HepG2 (cell line): ENCODE results near the gene NELFB. TPM values are rescaled to one million over a fixed set of nuclear protein-coding genes. Genes with fewer than 3 reads are reported as not detected.

Experiments
- ATAC-seq: fragments of 200-7000 bp; cut with Tn5 transposase; 3 replicates; pipeline ENCODE4 v1.9.1; 2020; ENCODE audit warnings: mild to moderate bottlenecking, moderate library complexity
- BruUV-seq: library from RNA; stranded (reverse); fragments of 400-500 nt; replicated peaks from 2 replicates; lab custom pipeline; 2021; lab: Mats Ljungman, UMichigan
- CTCF ChIA-PET: fragments of 300-600 bp; formaldehyde crosslinking; extraction: SDS; loops from one replicate; lab custom pipeline; 2021; ENCODE audit warnings: low total read pairs, inconsistent platforms, low intra/inter-chr PET ratio; lab: Yijun Ruan, JAX
- POLR2A ChIA-PET: fragments of 350-600 bp; sonication (Branson Sonifier 250); formaldehyde crosslinking; loops from one replicate; lab custom pipeline; 2020; ENCODE audit warnings: antibody characterized with exemption, inconsistent platforms; lab: Yijun Ruan, JAX
- DNase-seq: peaks from one replicate; pipeline ENCODE4 v3.0.0-alpha.2; 2015; ENCODE audit warnings: low spot score
- FAIRE-seq: peaks from 3 replicates; lab custom pipeline; 2011; peaks lifted over from hg19 to GRCh38; lab: Jason Lieb, UNC
- H2AFZ ChIP-seq: one replicate; pipeline ENCODE4 v1.6.1; 2011; ENCODE audit warnings: low read length, inconsistent platforms
- H3K27ac ChIP-seq: fragments of 300-600 bp; 3 replicates; pipeline ENCODE4 v1.8.0; 2011; ENCODE audit warnings: mixed run types, mild to moderate bottlenecking, mixed read lengths, low read length, inconsistent platforms; ENCODE audit not compliant: insufficient read depth; ENCODE audit errors: extremely low read length
- H3K27me3 ChIP-seq, 2 experiments: fragments of 200-600 bp in 1 of 2; 2 replicates in 1 of 2; 3 replicates in 1 of 2; pipeline versions ENCODE4 v1.6.0 to v1.8.0; 2011; ENCODE audit warnings: low read length in 2 of 2, mild to moderate bottlenecking in 2 of 2, moderate library complexity in 2 of 2, inconsistent platforms in 1 of 2; ENCODE audit not compliant: insufficient read depth in 2 of 2, control insufficient read depth in 1 of 2
- H3K36me3 ChIP-seq, 2 experiments: fragments of 200-600 bp in 1 of 2; replicated peaks in 1 of 2; 2 replicates in 1 of 2; 3 replicates in 1 of 2; pipeline versions ENCODE4 v1.5.1 to v1.8.0; 2011; ENCODE audit warnings: low read length in 2 of 2, inconsistent platforms in 1 of 2; ENCODE audit not compliant: insufficient read depth in 2 of 2, control insufficient read depth in 1 of 2
- H3K4me1 ChIP-seq: 2 replicates; pipeline ENCODE4 v1.5.1; 2012; ENCODE audit warnings: low read length, inconsistent platforms; ENCODE audit not compliant: insufficient read depth
- H3K4me2 ChIP-seq: 2 replicates; pipeline ENCODE4 v1.6.0; 2011; ENCODE audit warnings: low read depth, low read length, inconsistent platforms
- H3K4me3 ChIP-seq, 3 experiments: fragments of 200-600 bp in 1 of 3; sonication (generic), shearing (Covaris generic) in 1 of 3; replicated peaks in 1 of 3; 2 replicates each; pipeline ENCODE4 v1.5.1; 2011 to 2016; ENCODE audit warnings: low read length in 3 of 3, inconsistent platforms in 2 of 3, low read depth in 2 of 3, mild to moderate bottlenecking in 2 of 3, control low read depth in 1 of 3, mixed read lengths in 1 of 3; ENCODE audit not compliant: insufficient read depth in 1 of 3
- H3K79me2 ChIP-seq: one replicate; pipeline ENCODE4 v1.6.1; 2011; ENCODE audit warnings: low read length, inconsistent platforms; ENCODE audit not compliant: insufficient read depth
- H3K9ac ChIP-seq: 2 replicates; pipeline ENCODE4 v1.6.0; 2011; ENCODE audit warnings: mild to moderate bottlenecking, low read depth, low read length, inconsistent platforms; ENCODE audit not compliant: insufficient read depth
- H3K9me3 ChIP-seq: 2 replicates; pipeline ENCODE4 v1.5.1; 2012; ENCODE audit warnings: mild to moderate bottlenecking, low read length
- H4K20me1 ChIP-seq: 2 replicates; pipeline ENCODE4 v1.6.0; 2011; ENCODE audit warnings: inconsistent platforms, mild to moderate bottlenecking, low read length, moderate library complexity; ENCODE audit not compliant: insufficient read depth
- CBX2 ChIP-seq, 2 experiments: fragments of 200-600 bp in 1 of 2; sonication (generic); formaldehyde crosslinking in 1 of 2; IDR thresholded peaks; 2 replicates each; pipeline versions ENCODE4 v1.7.0 to v1.8.1; 2018 to 2022; ENCODE audit warnings: low read depth in 2 of 2, low read length in 1 of 2, mild to moderate bottlenecking in 1 of 2, missing genetic modification reagents in 1 of 2
- FOXM1 ChIP-seq: sonication (generic); formaldehyde crosslinking; IDR thresholded peaks from 2 replicates; pipeline ENCODE4 v1.5.0; 2020; ENCODE audit warnings: missing genetic modification reagents
- GATAD2A ChIP-seq: IDR thresholded peaks from 2 replicates; pipeline ENCODE4 v1.6.1; 2016
- ISX ChIP-seq: sonication (generic); formaldehyde crosslinking; conservative IDR thresholded peaks from 2 replicates; pipeline ENCODE4 v1.5.0; 2020; ENCODE audit warnings: missing genetic modification reagents
- KDM5A ChIP-seq: fragments of 200-600 bp; sonication (generic); IDR thresholded peaks from 2 replicates; pipeline ENCODE4 v1.7.0; 2018; ENCODE audit warnings: antibody characterized with exemption, mild to moderate bottlenecking, low read length, borderline replicate concordance
- MBNL3 ChIP-seq: fragments of 250-450 bp; sonication (Bioruptor Pico); conservative IDR thresholded peaks from 2 replicates; pipeline ENCODE4 v1.8.0; 2022; ENCODE audit warnings: mild to moderate bottlenecking, inconsistent platforms
- PAWR ChIP-seq: sonication (generic); formaldehyde crosslinking; IDR thresholded peaks from 2 replicates; pipeline ENCODE4 v1.4.0; 2020; ENCODE audit warnings: missing genetic modification reagents, mild to moderate bottlenecking, borderline replicate concordance
- POLR2G ChIP-seq: fragments of 200-400 bp; formaldehyde crosslinking; IDR thresholded peaks from 2 replicates; pipeline ENCODE4 v1.6.1; 2018; ENCODE audit warnings: mild to moderate bottlenecking, low read depth, low read length, moderate library complexity
- SKIL ChIP-seq: sonication (generic); formaldehyde crosslinking; IDR thresholded peaks from 2 replicates; pipeline ENCODE4 v1.8.0; 2022; ENCODE audit warnings: missing genetic modification reagents, mild to moderate bottlenecking, moderate library complexity, borderline replicate concordance
- SMC3 ChIP-seq: IDR thresholded peaks from 2 replicates; pipeline ENCODE4 v1.6.1; 2011; ENCODE audit warnings: low read length, improper control_type of control experiment
- SNRNP70 ChIP-seq: fragments of 200-400 bp; formaldehyde crosslinking; IDR thresholded peaks from 2 replicates; pipeline ENCODE4 v1.6.1; 2017; ENCODE audit warnings: mild to moderate bottlenecking, low read depth, low read length, moderate library complexity
- SRY ChIP-seq: sonication (generic); formaldehyde crosslinking; IDR thresholded peaks from 2 replicates; pipeline ENCODE4 v1.8.0; 2022; ENCODE audit warnings: mild to moderate bottlenecking, missing genetic modification reagents
- TEAD2 ChIP-seq: sonication (generic); formaldehyde crosslinking; IDR thresholded peaks from 2 replicates; pipeline ENCODE4 v1.9.0; 2021; ENCODE audit warnings: missing genetic modification reagents
- ZBTB49 ChIP-seq: sonication (generic); formaldehyde crosslinking; IDR thresholded peaks from 2 replicates; pipeline ENCODE4 v1.4.0; 2020; ENCODE audit warnings: missing genetic modification reagents, borderline replicate concordance
- ZNF143 ChIP-seq: sonication (generic); formaldehyde crosslinking; IDR thresholded peaks from 2 replicates; pipeline ENCODE4 v1.4.0; 2020; ENCODE audit warnings: missing genetic modification reagents
- ZNF496 ChIP-seq: sonication (generic); formaldehyde crosslinking; IDR thresholded peaks from 2 replicates; pipeline ENCODE4 v1.8.1; 2023; ENCODE audit warnings: mild to moderate bottlenecking, moderate library complexity, missing genetic modification reagents; ENCODE audit not compliant: insufficient replicate concordance
- ZSCAN25 ChIP-seq: sonication (generic); formaldehyde crosslinking; IDR thresholded peaks from 2 replicates; pipeline ENCODE4 v1.8.0; 2022; ENCODE audit warnings: mild to moderate bottlenecking, missing genetic modification reagents
- WGBS: methylation state at CpG from one replicate; pipeline ENCODE4 v1.1.6; 2017; ENCODE audit warnings: low lambda C conversion rate; 5-methylcytosine and 5-hydroxymethylcytosine counted together
- in situ Hi-C: cut with HindIII; loops from 2 replicates; pipeline ENCODE4 v1.10.0; 2017; ENCODE audit warnings: low pct_unique_long_range_greater_than_20kb; ENCODE audit not compliant: extremely low pct_ligation_motif_present
- intact Hi-C: fragments of 100-400 bp; cut with micrococcal nuclease; formaldehyde crosslinking; loops from one replicate; pipeline ENCODE4 v1.10.0; 2022; ENCODE audit not compliant: unreplicated experiment
- polyA plus RNA-seq, 8 experiments: library from polyadenylated mRNA; depleted of rRNA in 3 of 8; stranded (reverse) in 7 of 8; unstranded in 1 of 8; fragments of >200 nt; fragmentation: Illumina TruSeq in 4 of 8; extraction: Trizol in 4 of 8; gene quantifications; 2 replicates each; pipeline versions ENCODE4 v1.2.1 to v1.2.3, GENCODE V29; 2011 to 2016; ENCODE audit warnings: low read depth in 4 of 8, missing spikeins in 1 of 8, mixed read lengths in 1 of 8; ENCODE audit not compliant: insufficient read depth in 1 of 8
- total RNA-seq, 5 experiments: library from RNA; depleted of rRNA; stranded (reverse); fragments of >200 nt; fragmentation: Illumina TruSeq; extraction: Trizol; gene quantifications; 2 replicates each; pipeline ENCODE4 v1.2.3, GENCODE V29; 2016; ENCODE audit warnings: low read depth in 1 of 5

Gene NELFB
- total and polyA plus RNA-seq, 2 of the 13 experiments (the other 11 are each of a cell fraction or from before 2014, with no cell fraction given) = 26.5 to 45.8 TPM

- TF ChIP-seq ZSCAN25 (0 out of 2 replicates have a peak, but pooled peaks have one; percentile 13), KDM5A (peak; percentile 2; the same call in 1 of the 2 replicates), TEAD2 (CRISPR knock-in tag) (no peak), POLR2G (no peak), GATAD2A (CRISPR knock-in tag) (no peak), PAWR (CRISPR knock-in tag) (0 out of 2 replicates have a peak, but pooled peaks have one; percentile 20), MBNL3 (CRISPR knock-in tag) (no peak), ZNF143 (CRISPR knock-in tag) (no peak), SRY (CRISPR knock-in tag) (peak; percentile 15; the same call in 1 of the 2 replicates), ZNF496 (CRISPR knock-in tag) (no peak)
These were observed 20.2 kb upstream of the NELFB start (continued) for GRCh38 chr9:137234758-137235423.

- Histone ChIP-seq H3K27ac (peak overlapping the region; percentile 68), H2AFZ (no peak overlapping the region), H3K9me3 (no peaks in the 10 kb centered on the region), H3K9ac (peak overlapping the region; percentile 72), H3K79me2 (peaks cover 15% of the 10 kb centered on the region), H3K4me3 (peak overlapping the region; percentile 67 to 81 (median 72)), H3K4me1 (peaks cover 59% of the 10 kb centered on the region), H3K27me3 (no peaks in the 10 kb centered on the region), H3K4me2 (peak overlapping the region; percentile 85), H3K36me3 (no peaks in the 10 kb centered on the region), H4K20me1 (no peaks in the 10 kb centered on the region)
- intact Hi-C loops = loop anchor here (2.0 kb wide), 1 partner anchor 13 kb away; the partner anchor contains the start of gene RNF208
- peak; percentile 45 for DNase-seq
- ATAC-seq = peak; percentile 53
- no TSS peak for BruUV-seq
- WGBS = 0% methylated on average over 3 of the region's 35 CpGs
- in situ Hi-C loops = no loop called here
- POLR2A ChIA-PET = interaction anchor here (0.7 to 7.4 kb wide), 14 partner anchors 8 to 180 kb away, joined by 4 to 78 read pairs (median 7); partner anchors contain the start of genes ANAPC2, CYSRT1, MAN1B1 and NELFB
- CTCF ChIA-PET = interaction anchor here (0.9 to 2.6 kb wide), 10 partner anchors 12 to 117 kb away, joined by 3 to 19 read pairs (median 3); partner anchors contain the start of genes ANAPC2, SSNA1 and TOR4A
- FAIRE-seq = no peak
- TF ChIP-seq SNRNP70 = no peak
- no peak for TF ChIP-seq ZBTB49 (CRISPR knock-in tag)
- TF ChIP-seq SKIL (CRISPR knock-in tag) = peak; percentile 56; the same call in 1 of the 2 replicates
- TF ChIP-seq ISX (CRISPR knock-in tag) = no peak
- TF ChIP-seq FOXM1 (CRISPR knock-in tag) = no peak
- no peak for TF ChIP-seq CBX2 (IDR thresholded peaks at IDR 0.05; ENCODE audit: low read depth, low read length)
- TF ChIP-seq CBX2 (CRISPR knock-in tag; IDR thresholded peaks at IDR 0.05; ENCODE audit: low read depth) = no peak
- TF ChIP-seq SMC3 = no peak
These were observed 19.5 kb upstream of the NELFB start for GRCh38 chr9:137235424-137236237.
